GM12878 (cell line): ENCODE data around the gene S1PR4. TPM values are rescaled to one million over a fixed set of nuclear protein-coding genes. Genes with fewer than 3 reads are reported as not detected.

Experiments
- ATF3 ChIP-seq: IDR thresholded peaks from 2 replicates; pipeline ENCODE4 v1.6.1; 2011; ENCODE audit warnings: low read depth, mild to moderate bottlenecking, low read length, moderate library complexity, borderline replicate concordance; ENCODE audit errors: extremely low read depth
- BACH1 ChIP-seq: fragments of 450-650 bp; IDR thresholded peaks from 2 replicates; pipeline ENCODE4 v1.6.1; 2017; ENCODE audit warnings: mild to moderate bottlenecking, borderline replicate concordance
- CHD4 ChIP-seq: fragments of 200-600 bp; sonication (generic); IDR thresholded peaks from 2 replicates; pipeline ENCODE4 v1.6.1; 2016; ENCODE audit warnings: mild to moderate bottlenecking
- ELK1 ChIP-seq: IDR thresholded peaks from 2 replicates; pipeline ENCODE4 v1.6.1; 2012; ENCODE audit warnings: low read depth, low read length, improper control_type of control experiment
- ESRRA ChIP-seq: IDR thresholded peaks from 2 replicates; pipeline ENCODE4 v1.6.1; 2012; ENCODE audit warnings: mild to moderate bottlenecking, low read length, improper control_type of control experiment
- IRF3 ChIP-seq: fragments of 450-650 bp; IDR thresholded peaks from 2 replicates; pipeline ENCODE4 v1.6.1; 2014; ENCODE audit warnings: mild to moderate bottlenecking
- IRF5 ChIP-seq: fragments of 450-650 bp; IDR thresholded peaks from 2 replicates; pipeline ENCODE4 v1.6.1; 2017; ENCODE audit warnings: borderline replicate concordance
- JUNB ChIP-seq: IDR thresholded peaks from 2 replicates; pipeline ENCODE4 v1.6.1; 2016; ENCODE audit warnings: antibody characterized with exemption, mild to moderate bottlenecking
- RAD21 ChIP-seq: IDR thresholded peaks from 2 replicates; pipeline ENCODE4 v1.6.1; 2011; ENCODE audit warnings: mild to moderate bottlenecking, low read depth, low read length, moderate library complexity; ENCODE audit not compliant: insufficient read depth
- REST ChIP-seq: IDR thresholded peaks from 2 replicates; pipeline ENCODE4 v1.6.1; 2012; ENCODE audit warnings: mild to moderate bottlenecking, low read depth, low read length
- SREBF1 ChIP-seq: IDR thresholded peaks from 2 replicates; pipeline ENCODE4 v1.6.1; 2012; ENCODE audit warnings: mild to moderate bottlenecking, low read length
- STAT1 ChIP-seq: fragments of 450-650 bp; conservative IDR thresholded peaks from 2 replicates; pipeline ENCODE4 v1.6.1; 2014; ENCODE audit warnings: antibody characterized with exemption, mild to moderate bottlenecking
- STAT3 ChIP-seq: IDR thresholded peaks from 2 replicates; pipeline ENCODE4 v1.6.1; 2011; ENCODE audit warnings: low read depth, low read length, improper control_type of control experiment
- YY1 ChIP-seq: IDR thresholded peaks from 2 replicates; pipeline ENCODE4 v1.6.1; 2011; ENCODE audit warnings: low read depth, mild to moderate bottlenecking, low read length
- ZNF274 ChIP-seq: IDR thresholded peaks from one replicate; pipeline ENCODE4 v1.8.0; 2011; ENCODE audit not compliant: insufficient read length, insufficient read depth
- polyA plus RNA-seq, 11 experiments: library from polyadenylated mRNA; depleted of rRNA in 4 of 11; unstranded in 6 of 11; stranded (reverse) in 5 of 11; fragments of >200 nt; fragmentation: Nextera tagmentation in 4 of 11; fragmentation: Illumina TruSeq in 1 of 11; extraction: Ambion mirVana in 4 of 11; extraction: Trizol in 1 of 11; gene quantifications; 1 replicate in 1 of 11; 2 replicates in 10 of 11; pipeline versions ENCODE4 v1.2.1 to v1.2.3, GENCODE V29; 2011 to 2016; ENCODE audit warnings: inconsistent platforms in 2 of 11, missing spikeins in 2 of 11, low read depth in 1 of 11
- total RNA-seq, 4 experiments: library from RNA; depleted of rRNA in 3 of 4; stranded (reverse); fragments of >200 nt in 3 of 4; fragmentation: Illumina TruSeq in 1 of 4; extraction: Trizol in 1 of 4; gene quantifications; 2 replicates each; pipeline versions ENCODE4 v1.2.1 to v1.2.3, GENCODE V29; 2013 to 2021

Gene S1PR4
- total and polyA plus RNA-seq, 10 of the 15 experiments (the other 5 are each of a cell fraction or from before 2014, with no cell fraction given), result 0.19 to 57.7 (median 32.4) TPM; not detected in 1

GRCh38 chr19:3175781-3176714 is 2.5 kb upstream of the S1PR4 start (continued):
- TF ChIP-seq ELK1 (no peak), RAD21 (no peak), CHD4 (no peak), BACH1 (no peak), IRF3 (no peak), ESRRA (no peak), YY1 (no peak), JUNB (no peak), IRF5 (no peak), ZNF274 (no peak), REST (no peak), STAT3 (no peak), SREBF1 (no peak), ATF3 (no peak), STAT1 (no peak)
